ENCODE results near the gene ZSWIM6.

GRCh38 chr5:61301341-61302199 lies 30.5 kb upstream of the ZSWIM6 start:
- no peak for TF ChIP-seq POLR2AphosphoS5 (IDR thresholded peaks at IDR 0.05; ENCODE audit: borderline replicate concordance, low read depth, low read length)
- TF ChIP-seq EZH2 (IDR thresholded peaks at IDR 0.05): no peak

Data from SK-N-MC (cell line).